Measurements from ENCODE around the gene ATP6V0E2.

GRCh38 chr7:149826344-149827088 is 47.3 kb upstream of the ATP6V0E2 start:
- TF ChIP-seq CTCF (IDR thresholded peaks at IDR 0.05) (no peak), POLR2A (IDR thresholded peaks at IDR 0.05) (no peak), EP300 (IDR thresholded peaks at IDR 0.05; ENCODE audit: low read depth) (no peak), POLR2AphosphoS5 (IDR thresholded peaks at IDR 0.05) (no peak)

Data from transverse colon (tissue), 4 donors.